ENCODE results near the gene ZNRF4. TPM values are rescaled to one million over a fixed set of nuclear protein-coding genes. Genes with fewer than 3 reads are reported as not detected.

Gene ZNRF4
- total RNA-seq, 1 experiment from 2014 or later = not detected

DNA sequence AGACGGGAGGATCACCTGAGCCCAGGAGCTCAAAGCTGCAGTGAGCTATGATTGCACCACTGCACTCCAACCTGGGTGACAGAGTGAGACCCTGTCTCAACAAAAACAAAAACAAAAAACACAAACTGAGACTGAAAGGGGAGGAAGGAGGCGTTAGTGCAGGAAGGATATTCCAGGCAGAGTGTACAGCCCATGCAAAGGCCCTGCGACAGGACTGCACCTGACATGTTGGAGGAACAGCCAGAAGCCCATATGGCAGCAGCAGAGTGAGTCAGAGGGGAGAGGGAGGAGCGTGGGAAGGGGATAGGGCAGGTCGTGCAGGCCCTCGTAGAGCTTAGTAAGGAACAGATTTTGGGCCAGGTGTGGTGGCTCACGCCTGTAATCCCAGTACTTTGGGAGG lies 3.2 kb downstream of the ZNRF4 start:
- Mint-ChIP-seq H3K27ac (ENCODE audit: unreplicated experiment) (no peak overlapping the region), H3K4me1 (ENCODE audit: low read depth, unreplicated experiment) (no peaks in the 10 kb centered on the region), H3K36me3 (ENCODE audit: insufficient read depth, unreplicated experiment) (peaks cover 4% of the 10 kb centered on the region), H3K9me3 (ENCODE audit: low read depth, unreplicated experiment) (peaks cover 2% of the 10 kb centered on the region), H3K4me3 (ENCODE audit: low read depth, unreplicated experiment) (no peak overlapping the region), H3K27me3 (ENCODE audit: unreplicated experiment) (peaks cover 58% of the 10 kb centered on the region)
- intact Hi-C loops (cut with micrococcal nuclease; ENCODE audit: unreplicated experiment) = no loop called here
- TF ChIP-seq, protein P1, sequence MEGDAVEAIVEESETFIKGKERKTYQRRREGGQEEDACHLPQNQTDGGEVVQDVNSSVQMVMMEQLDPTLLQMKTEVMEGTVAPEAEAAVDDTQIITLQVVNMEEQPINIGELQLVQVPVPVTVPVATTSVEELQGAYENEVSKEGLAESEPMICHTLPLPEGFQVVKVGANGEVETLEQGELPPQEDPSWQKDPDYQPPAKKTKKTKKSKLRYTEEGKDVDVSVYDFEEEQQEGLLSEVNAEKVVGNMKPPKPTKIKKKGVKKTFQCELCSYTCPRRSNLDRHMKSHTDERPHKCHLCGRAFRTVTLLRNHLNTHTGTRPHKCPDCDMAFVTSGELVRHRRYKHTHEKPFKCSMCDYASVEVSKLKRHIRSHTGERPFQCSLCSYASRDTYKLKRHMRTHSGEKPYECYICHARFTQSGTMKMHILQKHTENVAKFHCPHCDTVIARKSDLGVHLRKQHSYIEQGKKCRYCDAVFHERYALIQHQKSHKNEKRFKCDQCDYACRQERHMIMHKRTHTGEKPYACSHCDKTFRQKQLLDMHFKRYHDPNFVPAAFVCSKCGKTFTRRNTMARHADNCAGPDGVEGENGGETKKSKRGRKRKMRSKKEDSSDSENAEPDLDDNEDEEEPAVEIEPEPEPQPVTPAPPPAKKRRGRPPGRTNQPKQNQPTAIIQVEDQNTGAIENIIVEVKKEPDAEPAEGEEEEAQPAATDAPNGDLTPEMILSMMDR (IDR thresholded peaks at IDR 0.05; ENCODE audit: unreplicated experiment) = no peak
- no peak for DNase-seq
- no TSS peak for BruUV-seq (replicated peaks)
- CTCF ChIA-PET = no interaction called here

DNA sequence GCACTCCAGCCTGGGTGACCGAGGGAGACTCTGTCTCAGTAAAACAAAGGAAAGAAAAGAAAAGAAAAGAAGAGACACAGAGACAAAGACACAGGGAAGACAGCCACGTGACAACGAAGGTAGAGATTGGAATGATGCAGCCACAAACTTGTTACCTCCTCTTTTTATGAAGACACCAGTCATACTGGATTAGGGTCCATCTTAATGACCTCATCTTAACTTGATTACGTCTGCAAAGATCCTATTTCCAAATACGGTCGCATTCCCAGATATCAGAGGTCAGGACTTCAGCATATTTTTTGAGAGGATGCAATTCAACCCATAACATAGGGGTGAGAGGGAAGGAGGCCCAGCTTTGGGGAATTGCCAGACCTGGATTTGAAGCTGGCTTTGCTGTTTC lies 4.1 kb downstream of the ZNRF4 start:
- H3K27ac Mint-ChIP-seq (ENCODE audit: unreplicated experiment) = no peak overlapping the region
- BruUV-seq (replicated peaks) = no TSS peak
- intact Hi-C loops (cut with micrococcal nuclease; ENCODE audit: unreplicated experiment) = no loop called here
- H3K4me1 Mint-ChIP-seq (ENCODE audit: low read depth, unreplicated experiment) = no peaks in the 10 kb centered on the region
- no peak overlapping the region for H3K4me3 Mint-ChIP-seq (ENCODE audit: low read depth, unreplicated experiment)
- H3K27me3 Mint-ChIP-seq (ENCODE audit: unreplicated experiment) = peaks cover 61% of the 10 kb centered on the region
- CTCF ChIA-PET = interaction anchor here (0.7 kb wide), 1 partner anchor 389 kb away, joined by 3 read pairs; no protein-coding TSS in a partner anchor
- no peak for DNase-seq
- peaks cover 4% of the 10 kb centered on the region for H3K36me3 Mint-ChIP-seq (ENCODE audit: insufficient read depth, unreplicated experiment)
- H3K9me3 Mint-ChIP-seq (ENCODE audit: low read depth, unreplicated experiment) = peaks cover 2% of the 10 kb centered on the region
- TF ChIP-seq, protein P1 (IDR thresholded peaks at IDR 0.05; ENCODE audit: unreplicated experiment) = no peak

DNA sequence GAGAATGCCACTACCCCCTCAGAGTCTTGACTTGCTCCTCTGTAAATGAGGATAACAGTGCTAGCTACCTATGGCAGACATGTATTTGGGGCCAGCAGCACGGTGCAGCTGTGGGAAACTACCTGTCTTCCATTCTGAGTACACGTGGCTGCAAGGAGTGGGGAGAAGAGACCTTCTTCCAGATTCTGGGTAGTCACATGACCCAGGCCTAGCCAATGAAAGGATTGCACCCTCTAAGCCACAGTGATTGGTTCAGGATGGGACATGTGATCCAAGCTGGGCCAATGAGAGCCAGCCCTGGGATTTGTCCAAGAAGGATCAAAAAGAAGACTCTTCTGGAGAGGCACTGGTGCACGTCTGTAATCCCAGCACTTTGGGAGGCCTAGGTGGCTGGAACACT lies 5.5 kb downstream of the ZNRF4 start:
- H3K27ac Mint-ChIP-seq (ENCODE audit: unreplicated experiment) = no peak overlapping the region
- CTCF ChIA-PET = no interaction called here
- H3K36me3 Mint-ChIP-seq (ENCODE audit: insufficient read depth, unreplicated experiment) = peaks cover 4% of the 10 kb centered on the region
- BruUV-seq (replicated peaks) = no TSS peak
- no peaks in the 10 kb centered on the region for H3K4me1 Mint-ChIP-seq (ENCODE audit: low read depth, unreplicated experiment)
- peaks cover 69% of the 10 kb centered on the region for H3K27me3 Mint-ChIP-seq (ENCODE audit: unreplicated experiment)
- intact Hi-C loops (cut with micrococcal nuclease; ENCODE audit: unreplicated experiment) = no loop called here
- no peak for DNase-seq
- TF ChIP-seq, protein P1 (IDR thresholded peaks at IDR 0.05; ENCODE audit: unreplicated experiment) = no peak
- H3K9me3 Mint-ChIP-seq (ENCODE audit: low read depth, unreplicated experiment) = peaks cover 2% of the 10 kb centered on the region
- no peak overlapping the region for H3K4me3 Mint-ChIP-seq (ENCODE audit: low read depth, unreplicated experiment)

DNA sequence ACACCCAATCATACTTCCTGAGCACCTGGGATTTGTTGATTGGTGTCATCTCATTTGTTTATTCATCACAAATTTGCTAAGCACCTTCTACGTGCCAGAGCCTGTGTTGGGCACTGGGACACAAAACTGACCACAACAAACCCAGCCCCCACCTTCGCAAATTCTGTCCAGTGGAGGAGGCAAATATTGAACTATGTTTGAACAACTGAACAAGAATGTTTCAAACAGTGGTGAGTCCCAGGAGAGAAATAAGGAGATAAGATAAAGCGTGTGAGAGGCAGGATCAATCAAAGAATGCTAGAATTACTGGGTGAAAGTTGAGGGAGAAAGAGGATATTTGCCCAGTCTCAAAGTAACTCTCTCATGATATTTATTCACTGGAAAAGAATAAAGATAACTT lies 8.7 kb downstream of the ZNRF4 start:
- Mint-ChIP-seq H3K9me3 (ENCODE audit: low read depth, unreplicated experiment) (peaks cover 2% of the 10 kb centered on the region), H3K27ac (ENCODE audit: unreplicated experiment) (no peak overlapping the region), H3K36me3 (ENCODE audit: insufficient read depth, unreplicated experiment) (peaks cover 4% of the 10 kb centered on the region), H3K4me3 (ENCODE audit: low read depth, unreplicated experiment) (no peak overlapping the region), H3K4me1 (ENCODE audit: low read depth, unreplicated experiment) (no peaks in the 10 kb centered on the region), H3K27me3 (ENCODE audit: unreplicated experiment) (peaks cover 66% of the 10 kb centered on the region)
- intact Hi-C loops (cut with micrococcal nuclease; ENCODE audit: unreplicated experiment) = no loop called here
- no peak for DNase-seq
- no TSS peak for BruUV-seq (replicated peaks)
- TF ChIP-seq, protein P1 (IDR thresholded peaks at IDR 0.05; ENCODE audit: unreplicated experiment) = no peak
- CTCF ChIA-PET = no interaction called here

All from Calu3 (cell line).